GM19455 (cell line): Measurements from ENCODE around the gene TMEM53.

Source experiments
- ATAC-seq: cut with Tn5 transposase; IDR thresholded peaks from one replicate; pipeline ENCODE4 v1.9.1; 2021; ENCODE audit not compliant: unreplicated experiment

The TMEM53 gene

GRCh38 chr1:44606701-44607281, 67.5 kb downstream of the TMEM53 start:
- ATAC-seq: no peak

- no peak for ATAC-seq
These were observed 68.2 kb downstream of the TMEM53 start for GRCh38 chr1:44605914-44606615.

- ATAC-seq: no peak
These were observed 69.9 kb downstream of the TMEM53 start for GRCh38 chr1:44604157-44604955.

GRCh38 chr1:44603718-44604117, 70.6 kb downstream of the TMEM53 start:
- no peak for ATAC-seq
